ENCODE measurements around the gene H2BK1. TPM values are rescaled to one million over a fixed set of nuclear protein-coding genes. Genes with fewer than 3 reads are reported as not detected.

The H2BK1 gene
- total RNA-seq, 1 experiment from 2014 or later = 0.64 TPM

DNA sequence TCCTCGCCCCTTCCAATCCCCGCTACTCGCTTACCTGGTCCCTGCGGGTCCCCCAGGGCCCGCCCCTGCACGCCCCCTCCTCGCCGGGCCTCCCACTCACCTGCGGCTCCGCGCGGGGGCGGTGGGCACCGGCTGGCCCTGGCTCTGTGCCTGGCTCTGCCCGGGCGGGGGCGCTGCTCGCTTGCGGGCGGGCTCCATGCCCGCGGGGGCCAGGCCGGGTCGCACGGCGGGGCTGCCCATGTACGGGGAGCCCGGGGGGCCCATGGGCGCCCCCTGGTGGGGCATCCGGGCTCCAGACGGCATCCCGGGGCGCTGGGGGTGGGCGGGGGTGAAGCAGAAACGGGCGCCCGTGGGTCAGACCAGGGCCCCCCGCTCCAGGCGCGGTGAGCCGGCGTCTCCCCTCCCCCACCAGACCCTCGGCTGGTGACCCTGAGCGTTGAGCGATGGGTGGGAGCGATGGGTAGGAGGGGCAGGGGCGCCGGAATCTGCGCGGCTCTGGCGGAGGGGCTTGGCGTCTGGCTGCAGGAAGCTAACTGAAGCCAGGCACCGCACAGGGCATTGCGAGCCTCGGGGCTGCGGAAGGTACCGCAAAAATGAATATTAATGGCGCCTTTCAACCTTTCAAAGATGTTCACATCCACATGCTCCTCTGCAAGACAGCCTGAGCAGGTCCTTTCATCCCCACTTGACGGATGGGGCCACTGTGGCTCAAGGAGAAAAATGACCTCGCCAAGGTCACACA is 35.2 kb upstream of the H2BK1 start:
- no peak for DNase-seq (ENCODE audit: low spot score)

- DNase-seq (ENCODE audit: low spot score) = no peak
Measured at GRCh38 chr7:151244841-151245346, 34.6 kb upstream of the H2BK1 start.

DNA sequence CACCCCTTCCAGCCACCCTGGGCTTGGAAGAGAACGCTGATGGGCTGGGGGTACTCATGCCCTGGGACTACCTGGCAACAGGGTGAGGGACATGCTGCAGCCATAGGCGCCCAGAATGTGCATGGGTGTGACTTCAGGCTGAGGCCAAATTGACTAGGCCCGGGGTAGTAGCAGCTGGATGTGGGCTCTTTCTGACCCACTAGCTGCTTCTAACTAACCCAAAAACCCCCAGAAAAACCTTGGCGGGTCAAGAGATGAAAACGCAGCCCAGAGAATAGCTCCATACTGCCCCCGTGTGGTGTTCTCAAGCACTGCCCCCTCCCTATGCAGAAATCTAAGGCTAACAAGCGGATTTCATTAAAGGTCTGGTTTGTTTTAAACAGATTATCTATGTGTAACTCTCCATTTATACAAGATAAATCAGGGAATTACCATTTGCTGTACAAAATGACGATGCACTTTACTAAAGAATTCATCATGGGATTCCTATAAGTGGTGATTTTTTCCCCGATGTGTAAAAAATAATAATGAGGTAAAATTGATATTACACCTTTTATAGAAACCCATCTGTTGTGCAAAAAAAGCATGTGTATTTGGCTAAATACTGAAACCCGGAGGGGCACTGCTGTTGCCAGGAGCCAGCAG is 34.0 kb upstream of the H2BK1 start:
- DNase-seq (ENCODE audit: low spot score) = no peak

DNA sequence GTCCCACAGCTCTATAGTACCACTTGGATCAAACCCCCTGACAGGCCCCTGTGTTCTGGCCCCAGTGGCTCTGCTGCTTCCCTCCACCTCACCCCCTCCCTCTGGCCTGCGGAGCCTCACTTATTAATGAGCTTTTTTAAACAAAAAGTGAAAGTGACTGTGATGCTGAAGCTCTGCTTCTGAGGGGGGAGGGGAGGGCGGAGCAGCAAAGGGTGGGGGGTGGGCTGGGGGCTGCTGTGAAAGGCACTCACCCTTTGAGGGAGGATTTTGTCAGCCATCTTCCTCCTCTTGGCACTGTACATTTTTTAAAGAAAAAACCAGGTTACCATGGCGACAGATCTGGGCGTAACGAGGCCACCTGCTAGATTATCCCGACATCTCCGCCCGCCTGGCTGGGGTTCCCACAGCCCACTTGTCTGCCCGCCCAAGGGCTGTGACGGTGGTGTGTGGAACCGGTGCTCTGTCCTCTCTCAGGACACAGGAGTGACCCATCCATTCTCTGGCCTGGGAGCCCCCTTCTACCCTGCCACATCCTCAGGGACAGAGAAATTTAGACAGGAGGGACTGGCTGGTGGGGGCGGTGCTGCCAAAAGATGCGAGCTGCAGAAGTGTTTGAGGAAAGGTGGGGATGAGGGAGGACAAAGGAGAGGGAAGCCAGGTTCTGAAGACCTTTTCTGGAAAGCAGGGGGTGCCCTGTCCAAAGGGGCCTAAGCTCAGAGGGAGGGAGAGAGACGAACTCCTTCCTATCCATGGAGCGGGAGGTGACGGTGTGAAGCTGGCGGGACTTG is 33.3 kb upstream of the H2BK1 start:
- DNase-seq (ENCODE audit: low spot score) = no peak

- DNase-seq (ENCODE audit: low spot score) = no peak
Measured at GRCh38 chr7:151243045-151243349, 32.7 kb upstream of the H2BK1 start.

GRCh38 chr7:151242159-151243044 is 32.1 kb upstream of the H2BK1 start:
- no peak for DNase-seq (ENCODE audit: low spot score)

DNA sequence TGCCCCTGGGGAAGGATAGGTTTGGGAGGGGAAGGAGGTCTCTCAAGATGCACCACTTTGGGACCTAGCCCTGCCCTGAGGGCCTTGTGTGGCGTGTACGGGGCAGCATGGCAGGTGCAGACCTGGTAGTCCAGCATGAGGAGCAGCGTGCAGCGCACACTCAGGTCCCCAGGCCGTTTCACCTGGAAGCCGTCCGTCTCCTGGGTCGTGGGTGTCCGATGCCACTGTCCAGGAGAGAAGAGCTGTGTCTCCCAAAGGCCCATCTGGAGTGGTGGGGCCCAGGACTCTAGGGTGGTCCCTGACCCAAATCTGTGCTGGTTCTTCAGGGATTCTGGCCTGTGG is 31.4 kb upstream of the H2BK1 start:
- DNase-seq (ENCODE audit: low spot score) = no peak

DNA sequence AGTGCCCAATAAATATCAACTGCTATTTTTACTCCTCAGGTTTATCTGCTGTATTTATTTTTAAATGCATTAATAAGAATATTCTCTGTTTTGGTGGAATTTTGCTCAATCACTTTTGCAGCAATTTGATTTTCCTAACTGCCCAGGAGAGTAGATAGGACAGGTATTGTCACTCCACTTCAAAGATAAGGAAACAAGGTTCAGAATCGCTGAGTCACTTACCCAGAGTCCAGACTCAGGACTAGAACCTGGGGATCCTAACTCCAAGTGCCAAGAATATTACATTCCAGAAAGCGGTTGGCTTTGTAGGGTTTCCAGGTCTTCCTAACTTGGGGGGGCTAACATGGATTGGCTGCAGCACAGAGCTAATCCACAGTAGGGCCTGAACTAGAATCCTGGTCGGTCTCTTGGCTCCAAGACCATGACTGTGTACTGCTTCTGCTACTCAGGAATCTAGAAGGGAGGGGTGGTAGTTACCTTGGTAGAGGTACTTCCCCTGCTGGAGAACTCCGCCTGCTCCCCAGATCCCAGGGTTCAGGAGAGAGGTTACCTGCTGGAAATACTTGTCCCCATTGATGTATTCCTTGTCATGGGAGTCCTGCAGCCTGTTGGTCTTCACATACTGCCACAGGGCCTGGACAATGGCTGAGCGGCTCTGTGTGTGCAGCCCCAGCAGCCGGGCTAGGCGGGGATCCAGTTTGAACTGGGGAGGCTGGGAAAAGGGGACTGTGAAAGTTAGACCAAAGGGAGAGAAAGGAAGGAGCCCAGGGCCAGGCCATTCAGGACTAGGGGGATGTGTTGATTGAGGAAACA is 30.9 kb upstream of the H2BK1 start:
- DNase-seq (ENCODE audit: low spot score) = no peak

DNA sequence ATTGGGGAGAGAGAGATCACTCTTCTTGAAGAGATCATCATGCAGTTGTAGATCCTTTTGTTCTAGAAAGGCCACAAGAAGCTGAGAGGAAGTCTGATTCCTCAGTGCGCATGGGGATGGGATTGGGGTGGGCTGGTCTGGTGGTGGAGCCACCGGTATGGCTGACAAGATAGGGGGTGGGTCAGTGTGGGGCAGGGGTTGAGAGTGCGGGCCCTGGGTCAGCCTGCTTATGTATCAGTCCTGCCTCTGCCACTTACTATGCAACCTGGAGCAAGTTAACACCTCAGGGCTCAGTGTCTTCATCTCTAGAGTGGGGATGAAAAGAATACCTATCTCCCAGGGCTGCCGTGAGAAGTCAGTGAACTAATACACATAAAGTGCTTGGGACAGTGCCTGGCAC is 30.2 kb upstream of the H2BK1 start:
- DNase-seq (ENCODE audit: low spot score) = no peak

- DNase-seq (ENCODE audit: low spot score) = no peak
Measured at GRCh38 chr7:151239837-151240459, 29.7 kb upstream of the H2BK1 start.

DNA sequence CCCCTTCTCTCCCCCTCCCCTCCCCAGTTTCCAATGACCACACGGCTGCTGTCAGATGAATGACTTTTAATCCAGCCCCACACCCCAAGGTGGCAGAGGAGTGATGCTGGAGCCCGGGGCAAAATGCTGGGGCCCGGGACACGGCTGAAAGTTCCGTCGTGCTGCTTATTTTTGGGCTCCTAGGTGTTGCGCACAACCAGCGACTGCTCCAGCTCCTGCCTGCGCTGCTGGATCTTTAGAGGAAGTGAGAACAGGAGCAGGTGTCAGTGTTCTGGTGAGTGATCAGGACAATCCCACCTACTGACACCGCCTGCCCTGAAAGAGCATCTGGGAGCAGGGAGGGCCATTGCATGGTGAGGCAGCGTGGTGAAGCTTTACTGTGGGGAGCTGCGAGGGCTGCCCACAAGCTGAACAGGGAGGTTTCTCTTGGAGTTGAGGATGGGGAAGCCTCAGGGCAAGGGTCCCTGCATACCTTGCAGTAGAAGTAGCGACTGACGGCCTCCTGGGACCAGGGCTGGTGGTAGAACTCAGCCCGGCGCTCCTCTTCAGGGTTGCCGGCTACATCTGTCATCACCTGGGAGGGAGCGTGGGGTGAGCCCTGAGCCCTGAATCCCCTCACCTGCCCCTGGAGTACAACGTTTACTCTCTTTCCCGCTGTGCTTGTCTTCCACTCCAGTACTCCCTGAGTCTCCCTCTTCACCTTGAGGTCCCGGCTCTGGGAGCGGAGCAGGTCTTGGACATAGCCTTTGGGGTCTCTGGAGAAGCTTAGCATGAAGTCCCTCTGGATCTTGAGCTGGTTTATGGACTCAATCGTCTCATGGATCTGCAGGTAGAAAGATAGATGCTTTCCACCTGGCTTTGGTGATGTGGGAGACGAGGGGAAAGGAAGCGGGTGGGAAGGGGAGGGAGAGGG is 28.9 kb upstream of the H2BK1 start:
- no peak for DNase-seq (ENCODE audit: low spot score)

DNA sequence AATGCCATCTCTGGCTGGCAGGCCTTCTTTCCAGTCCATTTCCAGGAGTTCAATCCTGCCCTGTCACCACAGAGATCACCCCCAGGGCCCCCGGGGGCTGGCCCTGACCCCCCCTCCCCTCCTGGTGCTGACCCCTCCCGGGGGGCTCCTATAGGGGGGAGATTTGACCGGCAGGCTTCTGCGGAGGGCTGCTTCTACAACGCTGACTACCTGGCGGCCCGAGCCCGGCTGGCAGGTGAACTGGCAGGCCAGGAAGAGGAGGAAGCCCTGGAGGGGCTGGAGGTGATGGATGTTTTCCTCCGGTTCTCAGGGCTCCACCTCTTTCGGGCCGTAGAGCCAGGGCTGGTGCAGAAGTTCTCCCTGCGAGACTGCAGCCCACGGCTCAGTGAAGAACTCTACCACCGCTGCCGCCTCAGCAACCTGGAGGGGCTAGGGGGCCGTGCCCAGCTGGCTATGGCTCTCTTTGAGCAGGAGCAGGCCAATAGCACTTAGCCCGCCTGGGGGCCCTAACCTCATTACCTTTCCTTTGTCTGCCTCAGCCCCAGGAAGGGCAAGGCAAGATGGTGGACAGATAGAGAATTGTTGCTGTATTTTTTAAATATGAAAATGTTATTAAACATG is 28.0 kb upstream of the H2BK1 start:
- no peak for DNase-seq (ENCODE audit: low spot score)

DNA sequence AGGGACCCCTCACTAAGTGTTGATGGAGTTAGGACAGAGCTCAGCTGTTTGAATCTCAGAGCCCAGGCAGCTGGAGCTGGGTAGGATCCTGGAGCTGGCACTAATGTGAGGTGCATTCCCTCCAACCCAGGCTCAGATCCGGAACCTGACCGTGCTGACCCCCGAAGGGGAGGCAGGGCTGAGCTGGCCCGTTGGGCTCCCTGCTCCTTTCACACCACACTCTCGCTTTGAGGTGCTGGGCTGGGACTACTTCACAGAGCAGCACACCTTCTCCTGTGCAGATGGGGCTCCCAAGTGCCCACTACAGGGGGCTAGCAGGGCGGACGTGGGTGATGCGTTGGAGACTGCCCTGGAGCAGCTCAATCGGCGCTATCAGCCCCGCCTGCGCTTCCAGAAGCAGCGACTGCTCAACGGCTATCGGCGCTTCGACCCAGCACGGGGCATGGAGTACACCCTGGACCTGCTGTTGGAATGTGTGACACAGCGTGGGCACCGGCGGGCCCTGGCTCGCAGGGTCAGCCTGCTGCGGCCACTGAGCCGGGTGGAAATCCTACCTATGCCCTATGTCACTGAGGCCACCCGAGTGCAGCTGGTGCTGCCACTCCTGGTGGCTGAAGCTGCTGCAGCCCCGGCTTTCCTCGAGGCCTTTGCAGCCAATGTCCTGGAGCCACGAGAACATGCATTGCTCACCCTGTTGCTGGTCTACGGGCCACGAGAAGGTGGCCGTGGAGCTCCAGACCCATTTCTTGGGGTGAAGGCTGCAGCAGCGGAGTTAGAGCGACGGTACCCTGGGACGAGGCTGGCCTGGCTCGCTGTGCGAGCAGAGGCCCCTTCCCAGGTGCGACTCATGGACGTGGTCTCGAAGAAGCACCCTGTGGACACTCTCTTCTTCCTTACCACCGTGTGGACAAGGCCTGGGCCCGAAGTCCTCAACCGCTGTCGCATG is 27.2 kb upstream of the H2BK1 start:
- DNase-seq (ENCODE audit: low spot score) = no peak

- DNase-seq (ENCODE audit: low spot score) = no peak
Measured at GRCh38 chr7:151236406-151236805, 26.1 kb upstream of the H2BK1 start.

DNA sequence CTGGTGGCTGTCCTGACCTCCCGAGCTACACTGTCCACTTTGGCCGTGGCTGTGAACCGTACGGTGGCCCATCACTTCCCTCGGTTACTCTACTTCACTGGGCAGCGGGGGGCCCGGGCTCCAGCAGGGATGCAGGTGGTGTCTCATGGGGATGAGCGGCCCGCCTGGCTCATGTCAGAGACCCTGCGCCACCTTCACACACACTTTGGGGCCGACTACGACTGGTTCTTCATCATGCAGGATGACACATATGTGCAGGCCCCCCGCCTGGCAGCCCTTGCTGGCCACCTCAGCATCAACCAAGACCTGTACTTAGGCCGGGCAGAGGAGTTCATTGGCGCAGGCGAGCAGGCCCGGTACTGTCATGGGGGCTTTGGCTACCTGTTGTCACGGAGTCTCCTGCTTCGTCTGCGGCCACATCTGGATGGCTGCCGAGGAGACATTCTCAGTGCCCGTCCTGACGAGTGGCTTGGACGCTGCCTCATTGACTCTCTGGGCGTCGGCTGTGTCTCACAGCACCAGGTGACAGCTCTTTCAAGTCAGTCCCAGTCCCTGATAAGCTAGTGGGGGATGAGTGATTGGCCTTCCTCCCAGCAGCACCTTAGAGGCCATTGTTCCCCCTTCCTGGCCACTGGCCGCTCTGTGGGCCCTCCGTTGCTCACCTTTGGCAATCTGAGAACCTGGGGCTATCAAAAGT is 25.0 kb upstream of the H2BK1 start:
- DNase-seq (ENCODE audit: low spot score) = no peak

- DNase-seq (ENCODE audit: low spot score) = no peak
Measured at GRCh38 chr7:151233804-151234203, 23.5 kb upstream of the H2BK1 start.

Data from H4 (cell line).